Subcutaneous adipose tissue (tissue), 4 donors: ENCODE data around the gene INKA2. TPM values are rescaled to one million over a fixed set of nuclear protein-coding genes. Genes with fewer than 3 reads are reported as not detected.

Experiments used
- CTCF ChIP-seq: fragments of 450-650 bp; IDR thresholded peaks from one replicate; pipeline ENCODE4 v1.5.1; 2016; ENCODE audit warnings: low read depth, mild to moderate bottlenecking, control low read depth, antibody characterized with exemption, moderate library complexity
- small RNA-seq: library from RNA; depleted of rRNA; stranded (forward); fragments of <200 nt; gene quantifications from one replicate; pipeline ENCODE3, GENCODE V24; 2016
- total RNA-seq, 4 donors: library from RNA; depleted of rRNA; stranded (reverse); fragments of >200 nt; gene quantifications; one replicate each; pipeline ENCODE4 v1.1.0, GENCODE V29; 2016

The INKA2 gene
- total RNA-seq, 4 donors from 2014 or later: 3.7 to 10.5 (median 4.1) TPM

GRCh38 chr1:111699268-111699667 is 39.9 kb downstream of the INKA2 start:
- no peak for TF ChIP-seq CTCF

- no peak for TF ChIP-seq CTCF
These were observed 42.9 kb downstream of the INKA2 start for GRCh38 chr1:111696330-111696729.

GRCh38 chr1:111695801-111696200 is 43.4 kb downstream of the INKA2 start:
- no peak for TF ChIP-seq CTCF

- no peak for TF ChIP-seq CTCF
These were observed 47.3 kb downstream of the INKA2 start for GRCh38 chr1:111691886-111692285.

- TF ChIP-seq CTCF: no peak
These were observed 48.9 kb downstream of the INKA2 start for GRCh38 chr1:111690306-111690617.

Small RNA genes within 50 kb of the gene (small RNA-seq; reads per million reads assigned to genes)
- 1.1 reads per million for gene INKA2

Other genes with a start within 250 kb of the INKA2 start
- 10 to 100 TPM; 11.5 to 51.3 (median 23.3) TPM for gene ADORA3, start 235.8 kb downstream of the INKA2 start, total RNA-seq
- gene TMIGD3, start 235.8 kb downstream of the INKA2 start, total RNA-seq: 10 to 100 TPM in 1 of 4 donors, 1 to 10 TPM in 3; 1.9 to 34.7 (median 9.4) TPM
- 100 to 1,000 TPM in 2 of 4 donors, 10 to 100 TPM in 2; 61.4 to 167 (median 95.0) TPM for gene RAP1A, start 119.6 kb downstream of the INKA2 start, total RNA-seq
- 10 to 100 TPM; 16.8 to 24.4 (median 21.5) TPM for gene DDX20, start 16.5 kb upstream of the INKA2 start, total RNA-seq